ENCODE data around the gene BRSK2. TPM values are rescaled to one million over a fixed set of nuclear protein-coding genes. Genes with fewer than 3 reads are reported as not detected.
A peak's percentile ranks its signal among the peaks of the same experiment; 100 is the strongest.
"Not testable (repeated sequence)": the region's sequence is repeated elsewhere in the genome, so short reads cannot be mapped to it uniquely, and the experiment has no call there.

Gene BRSK2
- total RNA-seq, 5 donors from 2014 or later (not counting 1 experiment from before 2014, with no cell fraction given): 0.54 to 1.5 (median 0.95) TPM

GRCh38 chr11:1344056-1344635, 45.6 kb upstream of the BRSK2 start:
- H3K27ac ChIP-seq (ENCODE audit: low read length): no peak overlapping the region
- peaks cover 0 to 2% (median 0%) of the 10 kb centered on the region in 3 donors for H3K4me1 Mint-ChIP-seq
- no peaks in the 10 kb centered on the region for H3K36me3 ChIP-seq (ENCODE audit: control insufficient read depth in 2 of 2, extremely low read depth in 1 of 2, insufficient read depth in 1 of 2, low read length in 1 of 2)
- no peaks in the 10 kb centered on the region for H3K27me3 Mint-ChIP-seq
- ATAC-seq (replicated peaks in 1 of 4) (no peak), DNase-seq (no peak)
- no peaks in the 10 kb centered on the region for H3K9me3 ChIP-seq
- H3K9me3 Mint-ChIP-seq: no peaks in the 10 kb centered on the region
- no peaks in the 10 kb centered on the region for H3K4me1 ChIP-seq (ENCODE audit: control insufficient read depth in 1 of 2, extremely low read depth in 1 of 2, insufficient read depth in 2 of 2, low read length in 2 of 2)
- CTCF ChIA-PET: no interaction called here
- no peak overlapping the region for H3K4me3 Mint-ChIP-seq
- WGBS (ENCODE audit: insufficient coverage): 85% methylated on average over 26 of the region's 26 CpGs
- no peaks in the 10 kb centered on the region for H3K27me3 ChIP-seq (replicated peaks in 1 of 2; ENCODE audit: control insufficient read depth in 2 of 2, extremely low read depth in 1 of 2, insufficient read depth in 2 of 2, low read length in 1 of 2)
- no peak overlapping the region for H3K4me3 ChIP-seq (ENCODE audit: control insufficient read depth in 1 of 2, extremely low read depth in 1 of 2, low read length in 1 of 2)
- H3K27ac Mint-ChIP-seq: no peak overlapping the region
- POLR2A ChIA-PET: no interaction called here
- H3K36me3 Mint-ChIP-seq: no peaks in the 10 kb centered on the region

GRCh38 chr11:1345737-1346513, 43.8 kb upstream of the BRSK2 start:
- Mint-ChIP-seq H3K36me3 (no peaks in the 10 kb centered on the region), H3K9me3 (no peaks in the 10 kb centered on the region), H3K4me3 (no peak overlapping the region), H3K27me3 (no peaks in the 10 kb centered on the region), H3K4me1 (peaks cover 0 to 2% (median 0%) of the 10 kb centered on the region in 3 donors), H3K27ac (no peak overlapping the region)
- H3K9me3 ChIP-seq: no peaks in the 10 kb centered on the region
- H3K27me3 ChIP-seq (replicated peaks in 1 of 2; ENCODE audit: control insufficient read depth in 2 of 2, extremely low read depth in 1 of 2, insufficient read depth in 2 of 2, low read length in 1 of 2): no peaks in the 10 kb centered on the region
- H3K36me3 ChIP-seq (ENCODE audit: control insufficient read depth in 2 of 2, extremely low read depth in 1 of 2, insufficient read depth in 1 of 2, low read length in 1 of 2): no peaks in the 10 kb centered on the region
- ChIA-PET POLR2A (no interaction called here), CTCF (no interaction called here)
- ATAC-seq (replicated peaks in 1 of 4) (peak in 1 of 4 experiments; percentile 39), DNase-seq (no peak)
- H3K4me3 ChIP-seq (ENCODE audit: control insufficient read depth in 1 of 2, extremely low read depth in 1 of 2, low read length in 1 of 2): no peak overlapping the region
- no peak overlapping the region for H3K27ac ChIP-seq (ENCODE audit: low read length)
- H3K4me1 ChIP-seq (ENCODE audit: control insufficient read depth in 1 of 2, extremely low read depth in 1 of 2, insufficient read depth in 2 of 2, low read length in 2 of 2): no peaks in the 10 kb centered on the region
- 83% methylated on average over 23 of the region's 28 CpGs for WGBS (ENCODE audit: insufficient coverage)

- Mint-ChIP-seq H3K36me3 (no peaks in the 10 kb centered on the region), H3K4me3 (no peak overlapping the region), H3K9me3 (no peaks in the 10 kb centered on the region), H3K4me1 (peaks cover 0 to 2% (median 0%) of the 10 kb centered on the region in 3 donors), H3K27ac (no peak overlapping the region), H3K27me3 (no peaks in the 10 kb centered on the region)
- Histone ChIP-seq H3K27ac (ENCODE audit: low read length) (no peak overlapping the region), H3K9me3 (no peaks in the 10 kb centered on the region), H3K4me3 (ENCODE audit: control insufficient read depth in 1 of 2, extremely low read depth in 1 of 2, low read length in 1 of 2) (no peak overlapping the region), H3K4me1 (ENCODE audit: control insufficient read depth in 1 of 2, extremely low read depth in 1 of 2, insufficient read depth in 2 of 2, low read length in 2 of 2) (no peaks in the 10 kb centered on the region), H3K27me3 (replicated peaks in 1 of 2; ENCODE audit: control insufficient read depth in 2 of 2, extremely low read depth in 1 of 2, insufficient read depth in 2 of 2, low read length in 1 of 2) (no peaks in the 10 kb centered on the region), H3K36me3 (ENCODE audit: control insufficient read depth in 2 of 2, extremely low read depth in 1 of 2, insufficient read depth in 1 of 2, low read length in 1 of 2) (no peaks in the 10 kb centered on the region)
- POLR2A ChIA-PET: no interaction called here
- ATAC-seq (replicated peaks in 1 of 4): no peak
- CTCF ChIA-PET: interaction anchor here in 1 of 2 donors (0.5 kb wide), 1 partner anchor 39 kb away, joined by 3 read pairs; no protein-coding TSS in a partner anchor
- WGBS (ENCODE audit: insufficient coverage): 89% methylated on average over 21 of the region's 28 CpGs
- no peak for DNase-seq
Observed at GRCh38 chr11:1346669-1347390, 42.9 kb upstream of the BRSK2 start.

- WGBS (ENCODE audit: insufficient coverage): 90% methylated on average over 13 of the region's 18 CpGs
- DNase-seq; H3K27ac ChIP-seq (ENCODE audit: low read length); H3K4me3 ChIP-seq (ENCODE audit: control insufficient read depth in 1 of 2, extremely low read depth in 1 of 2, low read length in 1 of 2); POLR2A ChIA-PET; H3K4me1 Mint-ChIP-seq; H3K4me1 ChIP-seq (ENCODE audit: control insufficient read depth in 1 of 2, extremely low read depth in 1 of 2, insufficient read depth in 2 of 2, low read length in 2 of 2); H3K36me3 ChIP-seq (ENCODE audit: control insufficient read depth in 2 of 2, extremely low read depth in 1 of 2, insufficient read depth in 1 of 2, low read length in 1 of 2); CTCF ChIA-PET; H3K4me3 Mint-ChIP-seq; H3K27me3 Mint-ChIP-seq; H3K27ac Mint-ChIP-seq; H3K9me3 Mint-ChIP-seq; H3K9me3 ChIP-seq; H3K27me3 ChIP-seq (replicated peaks in 1 of 2; ENCODE audit: control insufficient read depth in 2 of 2, extremely low read depth in 1 of 2, insufficient read depth in 2 of 2, low read length in 1 of 2); H3K36me3 Mint-ChIP-seq; ATAC-seq (replicated peaks in 1 of 4): not testable (repeated sequence)
Observed at GRCh38 chr11:1347411-1347999, 42.2 kb upstream of the BRSK2 start.

- Histone ChIP-seq H3K4me1 (ENCODE audit: control insufficient read depth in 1 of 2, extremely low read depth in 1 of 2, insufficient read depth in 2 of 2, low read length in 2 of 2) (no peaks in the 10 kb centered on the region), H3K36me3 (ENCODE audit: control insufficient read depth in 2 of 2, extremely low read depth in 1 of 2, insufficient read depth in 1 of 2, low read length in 1 of 2) (no peaks in the 10 kb centered on the region), H3K4me3 (ENCODE audit: control insufficient read depth in 1 of 2, extremely low read depth in 1 of 2, low read length in 1 of 2) (no peak overlapping the region), H3K9me3 (no peaks in the 10 kb centered on the region), H3K27me3 (replicated peaks in 1 of 2; ENCODE audit: control insufficient read depth in 2 of 2, extremely low read depth in 1 of 2, insufficient read depth in 2 of 2, low read length in 1 of 2) (peaks cover 0 to 3% of the 10 kb centered on the region in 2 experiments), H3K27ac (ENCODE audit: low read length) (no peak overlapping the region)
- ATAC-seq (replicated peaks in 1 of 4) (no peak), DNase-seq (no peak)
- no peak overlapping the region for H3K4me3 Mint-ChIP-seq
- H3K27ac Mint-ChIP-seq: no peak overlapping the region
- WGBS (ENCODE audit: insufficient coverage): 92% methylated on average over 11 of the region's 14 CpGs
- ChIA-PET POLR2A (no interaction called here), CTCF (no interaction called here)
- H3K4me1 Mint-ChIP-seq: peaks cover 0 to 2% (median 0%) of the 10 kb centered on the region in 3 donors
- no peaks in the 10 kb centered on the region for H3K36me3 Mint-ChIP-seq
- H3K27me3 Mint-ChIP-seq: no peaks in the 10 kb centered on the region
- no peaks in the 10 kb centered on the region for H3K9me3 Mint-ChIP-seq
Observed at GRCh38 chr11:1348146-1348795, 41.5 kb upstream of the BRSK2 start.

- POLR2A ChIA-PET: no interaction called here
- Histone ChIP-seq H3K9me3 (no peaks in the 10 kb centered on the region), H3K4me1 (ENCODE audit: control insufficient read depth in 1 of 2, extremely low read depth in 1 of 2, insufficient read depth in 2 of 2, low read length in 2 of 2) (no peaks in the 10 kb centered on the region), H3K4me3 (ENCODE audit: control insufficient read depth in 1 of 2, extremely low read depth in 1 of 2, low read length in 1 of 2) (no peak overlapping the region), H3K36me3 (ENCODE audit: control insufficient read depth in 2 of 2, extremely low read depth in 1 of 2, insufficient read depth in 1 of 2, low read length in 1 of 2) (no peaks in the 10 kb centered on the region), H3K27ac (ENCODE audit: low read length) (no peak overlapping the region), H3K27me3 (replicated peaks in 1 of 2; ENCODE audit: control insufficient read depth in 2 of 2, extremely low read depth in 1 of 2, insufficient read depth in 2 of 2, low read length in 1 of 2) (peaks cover 0 to 9% of the 10 kb centered on the region in 2 experiments)
- Mint-ChIP-seq H3K27ac (no peak overlapping the region), H3K4me1 (no peaks in the 10 kb centered on the region), H3K4me3 (no peak overlapping the region), H3K9me3 (no peaks in the 10 kb centered on the region), H3K36me3 (no peaks in the 10 kb centered on the region), H3K27me3 (no peaks in the 10 kb centered on the region)
- CTCF ChIA-PET: no interaction called here
- 68% methylated on average over 17 of the region's 25 CpGs for WGBS (ENCODE audit: insufficient coverage)
- DNase-seq (no peak), ATAC-seq (replicated peaks in 1 of 4) (no peak)
Observed at GRCh38 chr11:1348796-1349326, 40.9 kb upstream of the BRSK2 start.
